Measurements from ENCODE around the gene SYT1.

Gene SYT1

DNA sequence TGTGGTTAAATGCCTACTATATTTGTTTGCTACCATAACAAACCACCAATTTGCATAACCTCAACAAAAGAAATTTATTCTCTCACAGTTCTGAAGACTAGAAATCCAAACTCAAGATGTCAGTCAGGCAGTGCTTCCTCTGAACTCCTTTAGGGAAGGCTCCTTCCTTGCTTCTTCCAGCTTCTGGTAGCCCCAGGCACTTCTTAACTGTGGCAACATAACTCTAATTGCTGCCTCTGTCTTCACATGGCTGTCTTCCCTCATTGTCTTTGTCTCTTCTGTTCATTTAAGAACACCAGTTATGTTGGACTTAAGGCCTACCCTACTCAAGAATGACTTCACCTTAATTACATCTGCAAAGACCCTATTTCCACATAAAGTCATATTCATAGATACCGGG, 206.9 kb downstream of the SYT1 start:
- ChIA-PET CTCF (no interaction called here), POLR2A (no interaction called here)
- Histone ChIP-seq H3K36me3 (ENCODE audit: control insufficient read depth in 2 of 2, insufficient read depth in 1 of 2, low read length in 2 of 2) (no peaks in the 10 kb centered on the region), H3K27ac (ENCODE audit: extremely low read depth, low read depth, low read length) (no peak overlapping the region), H3K4me3 (ENCODE audit: low read depth, low read length) (no peak overlapping the region), H3K4me1 (ENCODE audit: control insufficient read depth, insufficient read depth, low read length) (no peaks in the 10 kb centered on the region), H3K9me3 (ENCODE audit: control insufficient read depth, insufficient read depth, low read depth, low read length) (no peaks in the 10 kb centered on the region)
- TF ChIP-seq ZNF561 (tag by site-specific recombination; IDR thresholded peaks at IDR 0.05; ENCODE audit: borderline replicate concordance) (no peak), PBX3 (CRISPR knock-in tag; IDR thresholded peaks at IDR 0.05) (no peak), ZNF555 (tag by site-specific recombination; conservative IDR thresholded peaks at IDR 0.05) (no peak), ZNF19 (tag by site-specific recombination; IDR thresholded peaks at IDR 0.05; ENCODE audit: low read depth) (no peak), ZBTB7A (tag by site-specific recombination; IDR thresholded peaks at IDR 0.05; ENCODE audit: low read depth) (no peak), ZNF837 (tag by site-specific recombination; IDR thresholded peaks at IDR 0.05) (no peak), PRDM6 (tag by site-specific recombination; IDR thresholded peaks at IDR 0.05) (no peak), ZNF324 (tag by site-specific recombination; IDR thresholded peaks at IDR 0.05) (no peak), ZBTB11 (tag by site-specific recombination; conservative IDR thresholded peaks at IDR 0.05; ENCODE audit: low read depth) (no peak), ZNF175 (tag by site-specific recombination; IDR thresholded peaks at IDR 0.05) (no peak), YY2 (tag by site-specific recombination; IDR thresholded peaks at IDR 0.05) (no peak)
- TF ChIP-seq, protein P1, sequence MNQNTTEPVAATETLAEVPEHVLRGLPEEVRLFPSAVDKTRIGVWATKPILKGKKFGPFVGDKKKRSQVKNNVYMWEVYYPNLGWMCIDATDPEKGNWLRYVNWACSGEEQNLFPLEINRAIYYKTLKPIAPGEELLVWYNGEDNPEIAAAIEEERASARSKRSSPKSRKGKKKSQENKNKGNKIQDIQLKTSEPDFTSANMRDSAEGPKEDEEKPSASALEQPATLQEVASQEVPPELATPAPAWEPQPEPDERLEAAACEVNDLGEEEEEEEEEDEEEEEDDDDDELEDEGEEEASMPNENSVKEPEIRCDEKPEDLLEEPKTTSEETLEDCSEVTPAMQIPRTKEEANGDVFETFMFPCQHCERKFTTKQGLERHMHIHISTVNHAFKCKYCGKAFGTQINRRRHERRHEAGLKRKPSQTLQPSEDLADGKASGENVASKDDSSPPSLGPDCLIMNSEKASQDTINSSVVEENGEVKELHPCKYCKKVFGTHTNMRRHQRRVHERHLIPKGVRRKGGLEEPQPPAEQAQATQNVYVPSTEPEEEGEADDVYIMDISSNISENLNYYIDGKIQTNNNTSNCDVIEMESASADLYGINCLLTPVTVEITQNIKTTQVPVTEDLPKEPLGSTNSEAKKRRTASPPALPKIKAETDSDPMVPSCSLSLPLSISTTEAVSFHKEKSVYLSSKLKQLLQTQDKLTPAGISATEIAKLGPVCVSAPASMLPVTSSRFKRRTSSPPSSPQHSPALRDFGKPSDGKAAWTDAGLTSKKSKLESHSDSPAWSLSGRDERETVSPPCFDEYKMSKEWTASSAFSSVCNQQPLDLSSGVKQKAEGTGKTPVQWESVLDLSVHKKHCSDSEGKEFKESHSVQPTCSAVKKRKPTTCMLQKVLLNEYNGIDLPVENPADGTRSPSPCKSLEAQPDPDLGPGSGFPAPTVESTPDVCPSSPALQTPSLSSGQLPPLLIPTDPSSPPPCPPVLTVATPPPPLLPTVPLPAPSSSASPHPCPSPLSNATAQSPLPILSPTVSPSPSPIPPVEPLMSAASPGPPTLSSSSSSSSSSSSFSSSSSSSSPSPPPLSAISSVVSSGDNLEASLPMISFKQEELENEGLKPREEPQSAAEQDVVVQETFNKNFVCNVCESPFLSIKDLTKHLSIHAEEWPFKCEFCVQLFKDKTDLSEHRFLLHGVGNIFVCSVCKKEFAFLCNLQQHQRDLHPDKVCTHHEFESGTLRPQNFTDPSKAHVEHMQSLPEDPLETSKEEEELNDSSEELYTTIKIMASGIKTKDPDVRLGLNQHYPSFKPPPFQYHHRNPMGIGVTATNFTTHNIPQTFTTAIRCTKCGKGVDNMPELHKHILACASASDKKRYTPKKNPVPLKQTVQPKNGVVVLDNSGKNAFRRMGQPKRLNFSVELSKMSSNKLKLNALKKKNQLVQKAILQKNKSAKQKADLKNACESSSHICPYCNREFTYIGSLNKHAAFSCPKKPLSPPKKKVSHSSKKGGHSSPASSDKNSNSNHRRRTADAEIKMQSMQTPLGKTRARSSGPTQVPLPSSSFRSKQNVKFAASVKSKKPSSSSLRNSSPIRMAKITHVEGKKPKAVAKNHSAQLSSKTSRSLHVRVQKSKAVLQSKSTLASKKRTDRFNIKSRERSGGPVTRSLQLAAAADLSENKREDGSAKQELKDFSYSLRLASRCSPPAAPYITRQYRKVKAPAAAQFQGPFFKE (tag by site-specific recombination; IDR thresholded peaks at IDR 0.05; ENCODE audit: borderline replicate concordance), result no peak

DNA sequence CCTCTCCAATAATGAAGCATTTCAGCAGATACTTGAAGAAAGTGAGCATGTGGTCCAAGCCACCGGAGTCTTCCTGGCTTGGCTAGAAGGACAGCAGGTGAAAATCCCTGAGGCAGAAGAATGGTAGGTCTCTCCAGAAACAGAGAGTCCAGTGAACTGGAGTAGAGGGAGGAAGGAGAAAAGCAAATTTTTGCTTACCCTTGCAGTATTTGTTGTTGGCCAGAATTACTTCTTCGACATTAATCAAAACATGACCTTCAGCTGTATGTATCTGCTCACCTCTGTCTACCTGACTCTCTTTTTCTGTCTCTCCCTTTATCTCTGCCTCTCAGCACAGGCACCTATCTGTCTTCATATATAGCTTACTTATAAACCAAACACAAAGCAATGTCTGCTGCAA, 208.9 kb downstream of the SYT1 start:
- CTCF ChIA-PET, result no interaction called here
- no peak overlapping the region for H3K27ac ChIP-seq (ENCODE audit: extremely low read depth, low read depth, low read length)
- no peak for TF ChIP-seq ZNF610 (tag by site-specific recombination; IDR thresholded peaks at IDR 0.05; ENCODE audit: borderline replicate concordance)
- TF ChIP-seq ZNF518A (tag by site-specific recombination; conservative IDR thresholded peaks at IDR 0.05; ENCODE audit: low read depth), result no peak
- TF ChIP-seq ZNF596 (tag by site-specific recombination; IDR thresholded peaks at IDR 0.05), result no peak
- no peak for TF ChIP-seq ZNF600 (tag by site-specific recombination; IDR thresholded peaks at IDR 0.05)
- no peaks in the 10 kb centered on the region for H3K4me1 ChIP-seq (ENCODE audit: control insufficient read depth, insufficient read depth, low read length)
- POLR2A ChIA-PET, result no interaction called here
- H3K9me3 ChIP-seq (ENCODE audit: control insufficient read depth, insufficient read depth, low read depth, low read length), result no peaks in the 10 kb centered on the region
- H3K4me3 ChIP-seq (ENCODE audit: low read depth, low read length), result no peak overlapping the region
- no peaks in the 10 kb centered on the region for H3K36me3 ChIP-seq (ENCODE audit: control insufficient read depth in 2 of 2, insufficient read depth in 1 of 2, low read length in 2 of 2)

All from HEK293 (cell line).